ENCODE data around the gene RABGEF1.

DNA sequence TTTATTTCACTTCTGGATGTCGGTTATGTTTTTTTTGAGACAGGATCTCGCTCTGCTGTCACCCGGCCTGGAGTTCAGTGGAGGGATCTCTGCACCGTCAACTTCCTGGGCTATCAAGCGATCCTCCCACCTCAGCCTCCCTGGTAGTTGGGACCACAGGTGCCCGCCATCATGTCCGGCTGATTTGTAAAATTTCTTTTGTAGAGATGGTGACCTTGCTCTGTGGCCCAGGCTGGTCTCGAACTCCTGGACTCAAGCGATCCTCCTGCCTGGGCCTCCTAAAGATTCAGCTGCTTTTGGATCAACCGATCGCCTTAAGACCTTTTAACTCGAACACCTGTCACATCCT lies 606 bp upstream of the RABGEF1 start:
- TF ChIP-seq, protein P1, sequence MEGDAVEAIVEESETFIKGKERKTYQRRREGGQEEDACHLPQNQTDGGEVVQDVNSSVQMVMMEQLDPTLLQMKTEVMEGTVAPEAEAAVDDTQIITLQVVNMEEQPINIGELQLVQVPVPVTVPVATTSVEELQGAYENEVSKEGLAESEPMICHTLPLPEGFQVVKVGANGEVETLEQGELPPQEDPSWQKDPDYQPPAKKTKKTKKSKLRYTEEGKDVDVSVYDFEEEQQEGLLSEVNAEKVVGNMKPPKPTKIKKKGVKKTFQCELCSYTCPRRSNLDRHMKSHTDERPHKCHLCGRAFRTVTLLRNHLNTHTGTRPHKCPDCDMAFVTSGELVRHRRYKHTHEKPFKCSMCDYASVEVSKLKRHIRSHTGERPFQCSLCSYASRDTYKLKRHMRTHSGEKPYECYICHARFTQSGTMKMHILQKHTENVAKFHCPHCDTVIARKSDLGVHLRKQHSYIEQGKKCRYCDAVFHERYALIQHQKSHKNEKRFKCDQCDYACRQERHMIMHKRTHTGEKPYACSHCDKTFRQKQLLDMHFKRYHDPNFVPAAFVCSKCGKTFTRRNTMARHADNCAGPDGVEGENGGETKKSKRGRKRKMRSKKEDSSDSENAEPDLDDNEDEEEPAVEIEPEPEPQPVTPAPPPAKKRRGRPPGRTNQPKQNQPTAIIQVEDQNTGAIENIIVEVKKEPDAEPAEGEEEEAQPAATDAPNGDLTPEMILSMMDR (IDR thresholded peaks at IDR 0.05) = no peak
- no peak for TF ChIP-seq POLR2A (IDR thresholded peaks at IDR 0.05)

All from testis (tissue), 2 donors.